GM19455 (cell line): ENCODE measurements around the gene DLD.
A peak's percentile ranks its signal among the peaks of the same experiment; 100 is the strongest.
"Not testable (repeated sequence)": the region's sequence is repeated elsewhere in the genome, so short reads cannot be mapped to it uniquely, and the experiment has no call there.

Experiments
- ATAC-seq: cut with Tn5 transposase; IDR thresholded peaks from one replicate; pipeline ENCODE4 v1.9.1; 2021; ENCODE audit not compliant: unreplicated experiment

Gene DLD, protein sequence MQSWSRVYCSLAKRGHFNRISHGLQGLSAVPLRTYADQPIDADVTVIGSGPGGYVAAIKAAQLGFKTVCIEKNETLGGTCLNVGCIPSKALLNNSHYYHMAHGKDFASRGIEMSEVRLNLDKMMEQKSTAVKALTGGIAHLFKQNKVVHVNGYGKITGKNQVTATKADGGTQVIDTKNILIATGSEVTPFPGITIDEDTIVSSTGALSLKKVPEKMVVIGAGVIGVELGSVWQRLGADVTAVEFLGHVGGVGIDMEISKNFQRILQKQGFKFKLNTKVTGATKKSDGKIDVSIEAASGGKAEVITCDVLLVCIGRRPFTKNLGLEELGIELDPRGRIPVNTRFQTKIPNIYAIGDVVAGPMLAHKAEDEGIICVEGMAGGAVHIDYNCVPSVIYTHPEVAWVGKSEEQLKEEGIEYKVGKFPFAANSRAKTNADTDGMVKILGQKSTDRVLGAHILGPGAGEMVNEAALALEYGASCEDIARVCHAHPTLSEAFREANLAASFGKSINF

DNA sequence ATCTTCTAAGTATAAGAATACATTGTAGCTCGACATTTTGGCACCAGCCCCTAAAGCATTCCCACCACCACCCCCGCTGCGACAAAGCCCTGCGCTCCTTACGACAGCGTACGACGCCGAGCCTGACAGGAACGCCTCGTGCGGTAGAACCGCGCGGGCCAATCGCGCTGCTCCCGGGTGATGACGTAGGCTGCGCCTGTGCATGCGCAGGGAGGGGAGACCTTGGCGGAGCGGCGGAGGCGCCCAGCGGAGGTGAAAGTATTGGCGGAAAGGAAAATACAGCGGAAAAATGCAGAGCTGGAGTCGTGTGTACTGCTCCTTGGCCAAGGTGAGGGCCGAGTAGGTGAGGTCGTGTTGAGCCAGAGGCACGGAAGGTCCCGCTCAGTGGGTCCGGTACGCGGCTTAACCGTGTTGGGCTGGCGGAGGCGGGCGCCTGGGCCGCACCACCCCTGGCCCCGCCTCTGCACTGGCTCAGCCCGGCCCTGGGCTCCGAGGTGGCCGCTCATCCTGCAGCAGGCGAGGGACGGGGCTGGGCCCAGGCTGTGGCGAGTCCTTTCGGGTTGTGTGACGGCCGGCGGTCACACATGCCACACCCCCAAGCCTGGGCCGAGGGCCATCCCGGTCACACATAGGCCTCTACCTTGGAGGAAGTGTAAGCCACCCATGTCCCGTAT is at the start of gene DLD:
TSS of gene DLD (plus strand) at position 222 of the 674 bp plus-strand sequence. CDS start at position 290, 68 bp downstream.
- peak; percentile 99 for ATAC-seq

DNA sequence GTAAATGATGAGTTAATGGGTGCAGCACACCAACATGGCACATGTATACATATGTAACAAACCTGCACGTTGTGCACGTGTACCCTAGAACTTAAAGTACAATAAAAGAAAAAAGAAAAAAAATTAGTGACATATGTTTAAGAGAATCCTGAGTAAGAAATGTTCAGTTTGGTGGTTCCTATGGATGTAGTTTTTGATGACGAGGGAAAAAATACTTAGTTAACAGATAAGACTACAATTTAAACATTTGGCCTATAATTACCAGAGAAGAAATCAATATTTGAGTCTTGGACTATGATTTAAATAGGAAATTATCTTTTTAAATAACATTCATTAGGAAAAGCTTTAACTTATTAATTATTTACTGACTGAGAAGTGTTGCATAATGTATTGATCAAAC is 48.8 kb upstream of the DLD start:
- ATAC-seq: no peak

DNA sequence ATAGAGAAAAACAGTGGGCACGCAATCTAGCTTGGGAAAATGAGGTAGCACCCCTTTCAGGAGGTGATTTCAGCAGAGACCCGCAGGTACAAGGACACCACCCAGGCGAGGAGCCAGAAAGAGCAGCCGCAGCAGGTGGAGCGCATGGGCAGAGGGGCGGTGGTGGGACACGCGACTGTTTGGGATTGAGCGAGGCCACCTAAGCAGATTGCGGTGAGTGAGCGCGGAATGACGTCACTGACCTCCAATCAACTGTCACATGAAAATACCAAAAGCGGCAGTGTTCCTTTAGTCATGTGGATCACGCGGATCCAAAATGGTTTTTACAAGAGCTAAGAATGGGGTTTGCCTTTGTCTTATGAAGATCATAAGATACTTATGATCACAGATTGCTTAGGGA is 47.8 kb upstream of the DLD start:
- ATAC-seq: no peak

DNA sequence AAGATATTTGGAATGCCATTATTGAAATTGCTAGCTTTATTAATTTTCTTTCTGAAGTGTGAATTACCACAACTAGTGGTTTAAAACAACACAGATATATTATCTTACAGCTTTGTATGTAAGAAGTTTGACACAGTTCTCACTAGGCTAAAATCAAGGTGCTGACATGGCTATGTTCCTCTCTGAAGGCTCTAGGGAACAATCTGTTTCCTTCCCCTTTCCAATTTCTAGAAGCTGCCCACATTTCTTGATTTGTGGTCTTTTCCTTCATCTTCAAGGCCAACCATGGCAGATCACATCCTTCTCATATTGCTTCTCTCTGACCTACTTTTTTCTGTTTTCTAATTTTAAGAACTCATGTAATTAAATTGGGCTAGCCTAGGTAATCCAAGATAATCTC is 44.7 kb upstream of the DLD start:
- ATAC-seq: no peak

DNA sequence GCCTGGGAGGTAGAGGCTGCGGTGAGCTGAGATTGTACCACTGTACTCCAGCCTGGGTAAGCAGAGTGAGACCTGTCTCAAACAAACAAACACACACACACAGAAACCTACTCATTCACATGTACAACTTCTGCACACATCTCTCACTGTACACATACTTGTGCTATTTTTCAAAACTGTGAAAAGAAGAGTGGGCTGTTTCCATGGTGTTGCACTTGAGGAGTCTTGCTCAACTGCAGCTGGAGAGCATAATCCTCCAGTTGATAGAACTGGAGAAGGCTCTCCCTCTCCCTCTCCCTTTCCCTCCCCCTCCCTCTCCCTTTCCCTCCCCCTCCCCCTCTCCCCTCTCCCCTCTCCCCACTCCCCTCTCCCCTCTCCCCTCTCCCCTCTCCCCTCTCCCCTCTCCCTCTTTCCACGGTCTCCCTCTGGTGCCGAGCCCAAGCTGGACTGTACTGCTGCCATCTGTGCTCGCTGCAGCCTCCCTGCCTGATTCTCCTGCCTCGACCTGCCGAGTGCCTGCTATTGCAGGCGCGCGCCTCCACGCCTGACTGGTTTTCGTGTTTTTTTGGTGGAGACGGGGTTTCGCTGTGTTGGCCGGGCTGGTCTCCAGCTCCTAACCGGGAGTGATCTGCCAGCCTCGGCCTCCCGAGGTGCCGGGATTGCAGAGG is 43.7 kb upstream of the DLD start:
- ATAC-seq: no peak

DNA sequence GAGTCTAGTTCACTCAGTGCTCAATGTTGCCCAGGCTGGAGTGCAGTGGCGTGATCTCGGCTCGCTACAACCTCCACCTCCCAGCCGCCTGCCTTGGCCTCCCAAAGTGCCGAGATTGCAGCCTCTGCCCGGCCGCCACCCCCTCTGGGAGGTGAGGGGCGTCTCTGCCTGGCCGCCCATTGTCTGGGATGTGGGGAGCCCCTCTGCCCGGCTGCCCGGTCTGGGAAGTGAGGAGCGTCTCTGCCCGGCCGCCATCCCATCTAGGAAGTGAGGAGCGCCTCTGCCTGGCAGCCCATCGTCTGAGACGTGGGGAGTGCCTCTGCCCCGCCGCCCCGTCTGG is 43.2 kb upstream of the DLD start:
- ATAC-seq: not testable (repeated sequence)

DNA sequence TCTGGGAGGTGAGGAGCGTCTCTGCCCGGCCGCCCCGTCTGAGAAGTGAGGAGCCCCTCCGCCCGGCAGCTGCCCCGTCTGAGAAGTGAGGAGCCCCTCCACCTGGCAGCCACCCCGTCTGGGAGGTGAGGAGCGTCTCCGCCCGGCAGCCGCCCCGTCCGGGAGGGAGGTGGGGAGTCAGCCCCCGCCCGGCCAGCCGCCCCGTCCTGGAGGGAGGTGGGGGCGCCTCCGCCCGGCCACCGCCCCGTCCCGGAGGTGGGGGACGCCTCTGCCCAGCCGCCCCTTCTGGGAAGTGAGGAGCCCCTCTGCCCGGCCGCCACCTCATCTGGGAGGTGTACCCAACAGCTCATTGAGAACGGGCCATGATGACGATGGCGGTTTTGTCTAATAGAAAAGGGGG is 42.8 kb upstream of the DLD start:
- ATAC-seq: not testable (repeated sequence)

DNA sequence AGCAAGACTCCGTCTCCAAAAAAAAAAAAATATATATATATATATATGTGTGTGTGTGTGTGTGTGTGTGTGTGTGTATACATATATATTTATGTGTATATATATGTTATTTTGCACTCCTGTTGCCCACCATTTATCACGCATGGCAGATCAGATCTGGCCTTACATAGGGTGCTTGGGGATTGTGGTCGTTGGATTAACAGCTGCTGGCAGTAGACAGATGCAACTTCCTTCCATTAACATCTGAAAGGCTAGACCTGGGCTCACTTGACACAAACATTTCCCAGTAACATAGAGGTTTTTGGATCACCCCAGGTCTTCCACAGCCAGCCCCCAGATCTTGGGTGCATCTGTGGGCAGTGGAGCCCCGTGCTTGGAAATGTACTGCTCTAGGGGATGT is 40.8 kb upstream of the DLD start:
- no peak for ATAC-seq

DNA sequence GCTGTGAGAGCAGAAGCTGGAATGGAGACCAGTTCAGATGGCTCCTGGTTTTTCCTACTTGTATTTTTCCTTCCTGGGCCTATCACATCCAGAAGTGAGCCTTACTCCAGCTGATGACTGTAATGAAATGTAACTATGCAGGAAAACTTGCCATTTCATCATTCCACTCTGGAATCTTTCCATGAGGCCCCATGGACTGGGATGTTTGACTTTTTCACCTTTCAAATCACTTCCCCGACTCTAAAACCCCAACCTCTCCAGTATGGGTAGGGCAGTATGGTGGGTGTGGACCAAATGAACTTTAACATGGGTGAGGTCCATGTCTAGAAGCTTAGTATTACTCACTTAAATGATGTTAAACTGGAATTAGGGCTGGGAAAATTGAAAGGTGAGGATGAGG is 40.3 kb upstream of the DLD start:
- no peak for ATAC-seq

DNA sequence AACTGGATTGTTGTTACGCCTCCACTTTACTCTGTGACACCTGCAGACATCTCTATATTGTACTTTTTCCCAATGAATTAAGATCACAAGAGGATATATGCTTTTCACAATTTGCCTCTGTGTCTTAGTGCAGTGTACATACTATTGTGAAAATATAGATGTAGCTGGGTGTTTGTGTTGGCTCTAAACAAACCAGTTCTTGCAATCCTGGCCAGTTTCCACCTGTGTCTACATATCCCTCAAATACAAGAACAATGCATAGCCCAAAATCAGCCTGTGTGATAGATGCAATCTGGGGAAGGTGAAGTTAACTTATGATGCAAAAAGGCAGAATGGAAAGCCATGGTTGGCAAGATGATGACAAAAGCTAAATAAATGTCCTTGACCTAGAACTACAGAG is 36.5 kb upstream of the DLD start:
- no peak for ATAC-seq

DNA sequence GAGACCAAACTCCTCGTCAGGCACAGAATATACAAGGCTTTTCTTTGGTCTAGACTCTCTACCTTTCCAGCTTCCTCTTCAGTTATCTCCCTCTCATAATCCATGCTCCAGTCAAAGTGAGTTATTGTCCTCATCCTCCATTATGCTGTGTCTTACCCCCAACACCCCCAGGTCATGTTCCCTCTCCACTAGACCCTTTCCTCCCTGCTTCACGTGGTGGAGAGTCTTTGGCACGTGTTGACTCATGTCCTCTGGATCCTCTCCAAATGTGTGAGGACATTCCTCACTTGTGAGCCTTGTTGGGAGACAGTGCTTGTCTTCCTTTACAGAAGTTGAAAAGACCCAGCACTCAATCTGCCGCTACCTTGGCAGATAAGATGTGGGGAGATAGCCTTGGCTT is 36.0 kb upstream of the DLD start:
- no peak for ATAC-seq

DNA sequence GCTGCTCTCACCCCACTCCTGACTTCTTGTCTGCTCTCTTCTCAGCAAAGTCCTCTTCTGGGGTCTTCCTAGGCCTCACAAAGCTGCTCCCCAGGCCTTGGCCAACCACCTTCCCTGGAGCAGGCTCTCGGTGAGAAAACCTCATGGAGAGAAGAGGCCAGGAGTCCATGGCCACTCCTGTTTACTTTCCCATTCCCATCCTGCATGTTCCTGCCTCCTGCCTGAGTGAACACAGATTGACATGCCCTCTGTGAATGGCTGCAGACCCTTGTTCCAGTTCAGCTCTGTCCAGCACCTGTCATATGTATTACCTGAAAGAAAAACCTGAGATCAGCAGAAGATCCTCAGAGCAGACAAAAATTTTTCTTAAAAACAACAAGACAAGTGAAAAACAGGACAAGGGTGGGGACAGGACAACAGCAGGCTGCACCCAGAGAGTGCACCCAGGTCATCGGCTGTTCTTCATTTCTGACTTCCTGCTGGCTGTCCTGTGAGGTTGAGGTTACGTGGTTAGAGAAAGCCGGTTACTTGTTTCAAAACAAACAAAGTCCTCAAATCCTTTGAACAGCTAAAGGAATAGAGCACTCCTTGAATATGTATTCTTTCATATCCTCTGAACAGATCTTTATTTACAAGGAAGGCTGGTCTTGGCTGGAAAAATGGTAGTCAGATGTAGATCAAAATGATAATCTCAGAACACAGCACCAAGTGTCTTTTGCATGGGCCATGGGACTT is 34.0 kb upstream of the DLD start:
- ATAC-seq: no peak

DNA sequence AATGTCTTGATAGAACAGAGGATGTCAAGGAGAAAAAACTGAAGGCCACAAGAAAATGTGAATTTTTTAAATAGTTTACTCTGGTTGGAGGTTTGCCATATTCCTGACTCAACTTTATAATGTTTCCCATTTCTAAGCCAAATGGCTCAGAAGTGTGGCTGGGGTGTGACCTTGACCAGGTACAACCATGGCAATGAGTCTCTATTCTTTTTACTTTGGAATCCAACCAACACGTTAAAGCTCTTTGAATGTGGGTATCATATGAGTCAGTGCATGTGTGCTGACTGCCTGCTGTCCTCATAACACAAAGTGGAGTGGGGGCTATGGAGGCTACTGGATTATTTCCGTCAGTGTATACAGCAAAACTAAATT is 33.5 kb upstream of the DLD start:
- ATAC-seq: no peak

DNA sequence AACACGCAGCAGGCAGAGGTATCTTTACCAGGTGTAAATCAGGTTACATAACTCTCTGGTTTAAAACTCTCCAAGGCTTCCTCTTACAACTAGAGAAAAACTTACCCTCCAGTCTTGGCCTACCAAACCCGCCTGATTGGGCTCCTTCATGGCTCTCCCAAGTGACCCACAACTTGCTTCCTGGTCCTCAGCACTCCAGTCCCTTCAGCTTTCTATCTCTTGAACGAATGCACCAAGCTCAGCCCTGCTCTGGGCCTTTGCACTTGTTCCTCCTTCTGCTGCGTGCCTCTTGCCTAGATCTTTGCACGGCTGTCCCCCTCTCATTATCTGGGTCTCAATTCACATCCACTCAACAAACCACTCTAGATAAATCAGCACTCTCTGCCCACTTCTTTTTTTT is 32.7 kb upstream of the DLD start:
- ATAC-seq: no peak

DNA sequence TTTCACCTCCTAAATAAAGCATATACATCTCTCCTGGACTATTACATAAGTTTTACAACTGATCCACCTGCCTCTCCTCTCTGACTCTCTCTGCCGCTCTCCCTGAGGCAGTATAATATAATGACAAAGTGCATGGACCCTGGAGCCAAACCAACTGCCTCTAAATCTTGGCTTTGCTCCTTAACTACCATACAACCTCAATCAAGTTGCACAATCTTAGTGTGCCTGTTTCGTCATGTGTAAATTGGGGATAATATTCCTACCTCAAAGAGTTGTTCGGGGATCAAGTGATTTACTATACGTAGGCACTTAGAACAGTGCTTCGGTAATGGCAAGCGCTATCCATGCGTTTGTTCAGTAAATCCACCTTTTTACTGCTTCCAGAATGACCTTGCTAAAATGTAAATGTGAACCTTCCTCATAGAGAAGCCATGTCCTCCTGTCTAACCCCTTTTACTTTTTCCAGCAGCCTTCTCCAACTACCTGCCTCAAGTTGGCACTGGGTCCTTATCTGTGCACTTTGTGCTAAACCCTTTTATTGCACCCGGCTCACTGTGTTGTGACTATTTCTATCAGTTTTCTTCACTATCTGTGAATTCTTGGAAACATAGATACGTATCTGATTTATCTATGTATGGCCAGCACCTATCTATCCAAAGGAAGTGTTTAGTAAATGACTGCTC is 30.6 kb upstream of the DLD start:
- no peak for ATAC-seq

DNA sequence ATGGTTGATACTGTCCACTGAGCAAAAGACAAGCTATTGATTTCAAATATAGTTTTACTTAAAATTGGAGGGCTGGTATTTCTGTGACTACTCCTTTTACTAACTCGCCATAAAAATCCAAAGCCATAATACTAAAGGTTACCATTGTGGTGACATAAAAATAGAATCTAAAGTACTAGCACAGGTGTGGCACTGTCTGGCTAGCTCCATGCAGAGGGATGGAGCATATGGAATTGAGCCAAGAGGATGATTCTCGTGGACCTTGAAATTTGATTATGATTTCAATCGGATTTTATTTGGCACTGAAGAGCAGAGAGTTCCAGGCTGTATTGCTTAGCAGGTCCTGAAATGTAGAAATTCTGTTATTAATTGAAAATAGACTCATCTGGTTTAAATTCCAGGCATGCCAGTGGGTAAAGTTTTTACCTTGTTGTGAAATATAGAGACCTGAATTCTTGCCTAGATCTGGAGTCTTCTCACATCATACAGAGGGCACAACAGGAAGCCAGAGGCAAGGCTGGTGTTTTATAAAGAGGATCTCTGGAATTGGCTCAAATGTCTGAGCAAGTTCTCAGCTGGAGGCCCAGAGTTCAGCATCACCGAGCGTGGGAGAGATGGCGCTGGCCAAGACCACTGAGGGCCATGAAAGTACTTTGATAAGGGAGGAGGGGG is 29.9 kb upstream of the DLD start:
- ATAC-seq: no peak

DNA sequence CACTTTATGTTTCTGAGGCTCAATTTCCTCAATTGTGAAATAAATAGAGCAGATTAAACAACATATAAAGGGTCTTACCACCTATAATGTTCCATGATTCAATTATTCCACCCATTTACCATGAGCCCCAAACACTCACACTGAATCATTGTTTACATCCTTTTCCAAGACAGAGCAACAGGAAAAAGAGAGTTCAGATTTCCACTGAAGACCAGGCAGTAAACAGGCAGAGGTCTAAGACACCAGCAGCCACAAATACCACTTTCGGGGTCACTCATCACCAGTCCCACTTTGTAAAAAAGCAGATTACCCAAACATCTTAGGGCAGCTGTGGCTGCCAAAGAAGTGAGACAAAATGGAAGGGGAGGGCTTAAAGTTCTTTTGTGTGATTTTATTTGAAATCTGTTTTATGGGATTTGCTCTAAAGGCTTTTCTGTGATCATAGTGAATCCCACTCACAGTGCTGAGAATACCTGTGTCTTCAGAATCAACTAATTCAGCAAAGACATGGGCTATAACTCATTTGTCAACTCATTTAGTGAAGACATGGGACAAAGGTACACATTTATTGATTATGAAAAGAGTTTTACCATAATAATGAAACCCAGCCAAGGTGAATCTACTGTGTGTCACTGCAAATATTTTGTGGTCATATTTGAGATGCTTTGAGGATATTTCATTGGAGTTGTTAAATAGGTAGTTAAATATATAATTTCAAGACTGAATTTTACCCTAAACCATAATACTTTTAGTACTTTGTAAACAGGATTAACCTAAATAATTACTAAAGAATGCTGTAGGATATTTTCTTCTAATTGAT is 24.8 kb upstream of the DLD start:
- ATAC-seq: no peak

DNA sequence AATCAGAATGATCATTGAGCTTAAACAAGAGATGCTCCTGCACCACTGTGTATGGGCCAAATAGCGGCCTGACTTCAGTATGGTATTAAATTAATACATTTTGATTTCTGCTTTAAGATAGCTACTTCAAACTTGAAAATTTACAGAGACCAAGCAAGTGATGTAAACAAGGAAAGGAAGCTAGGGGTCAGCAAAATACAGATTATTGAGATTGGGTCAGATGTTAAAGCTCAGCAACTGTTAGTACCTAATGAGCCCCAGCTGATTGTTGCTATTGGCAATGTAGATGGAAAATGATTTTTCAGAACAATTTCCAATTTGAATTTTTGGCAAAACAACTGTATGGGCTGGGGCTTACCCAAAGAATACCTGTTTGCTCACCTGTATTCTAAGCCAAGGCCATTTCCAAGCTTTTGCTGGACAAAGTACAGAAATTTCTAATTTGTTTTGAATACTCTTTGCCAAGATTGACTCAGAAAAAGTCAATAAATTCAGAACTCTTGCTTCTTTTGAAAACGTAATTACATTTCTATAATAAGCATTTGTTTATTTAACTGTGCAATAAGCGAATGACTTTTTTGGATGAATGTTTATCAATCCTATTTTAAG is 23.0 kb upstream of the DLD start:
- ATAC-seq: no peak

DNA sequence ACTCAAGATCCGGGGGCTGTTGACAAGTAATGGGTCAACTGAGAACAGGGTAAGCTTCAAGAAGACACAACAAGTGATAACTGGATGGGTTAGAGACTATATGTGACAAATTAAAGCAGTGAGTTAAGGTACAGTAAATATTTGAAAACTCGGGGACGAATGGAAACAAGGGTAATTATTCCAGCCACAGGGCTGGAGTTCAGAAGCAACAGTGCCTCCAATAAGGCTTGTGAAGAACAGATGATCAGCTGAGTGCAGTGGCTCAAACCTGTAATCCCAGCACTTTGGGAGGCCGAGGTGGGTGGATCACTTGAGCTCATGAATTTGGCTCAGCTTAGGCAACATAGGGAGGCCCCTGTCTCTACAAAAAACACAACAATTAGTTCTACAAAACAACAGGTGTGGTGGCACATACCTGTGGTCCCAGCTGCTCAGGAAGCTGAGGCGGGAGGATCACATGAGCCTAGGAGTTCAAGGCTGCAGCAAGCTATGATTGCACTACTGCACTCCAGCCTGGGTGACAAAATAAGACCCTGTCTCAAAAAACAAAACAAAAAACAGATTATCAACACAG is 20.5 kb upstream of the DLD start:
- no peak for ATAC-seq
